NCI-H2081 (cell line): ENCODE data around the gene SPEF1.
"Not testable (repeated sequence)": the region's sequence is repeated elsewhere in the genome, so short reads cannot be mapped to it uniquely, and the experiment has no call there.

Experiments used
- DNase-seq, 2 experiments: peaks; one replicate each; lab custom pipeline; 2025; lab: John Stamatoyannopoulos, UW

The SPEF1 gene

GRCh38 chr20:3808544-3808943 is 27.3 kb upstream of the SPEF1 start:
- no peak for DNase-seq

GRCh38 chr20:3804781-3805180 is 23.5 kb upstream of the SPEF1 start:
- DNase-seq: no peak

- DNase-seq: no peak
Measured at GRCh38 chr20:3804254-3804751, 23.1 kb upstream of the SPEF1 start.

- DNase-seq: no peak
Measured at GRCh38 chr20:3803854-3804253, 22.6 kb upstream of the SPEF1 start.

- DNase-seq: no peak
Measured at GRCh38 chr20:3803289-3803688, 22.0 kb upstream of the SPEF1 start.

- no peak for DNase-seq
Measured at GRCh38 chr20:3802524-3803239, 21.4 kb upstream of the SPEF1 start.

GRCh38 chr20:3801846-3802245 is 20.6 kb upstream of the SPEF1 start:
- DNase-seq: no peak

GRCh38 chr20:3801299-3801698 is 20.1 kb upstream of the SPEF1 start:
- no peak for DNase-seq

GRCh38 chr20:3800878-3801260 is 19.6 kb upstream of the SPEF1 start:
- DNase-seq: no peak

GRCh38 chr20:3800256-3800877 is 19.1 kb upstream of the SPEF1 start:
- DNase-seq: no peak

- no peak for DNase-seq
Measured at GRCh38 chr20:3798908-3799248, 17.6 kb upstream of the SPEF1 start.

- no peak for DNase-seq
Measured at GRCh38 chr20:3798373-3798768, 17.1 kb upstream of the SPEF1 start.

- peak in 1 of 2 experiments; percentile 16 for DNase-seq
Measured at GRCh38 chr20:3797592-3798372, 16.5 kb upstream of the SPEF1 start.

- DNase-seq: no peak
Measured at GRCh38 chr20:3797226-3797545, 15.9 kb upstream of the SPEF1 start.

GRCh38 chr20:3796477-3797225 is 15.4 kb upstream of the SPEF1 start:
- DNase-seq: peak in 1 of 2 experiments; percentile 11

- DNase-seq: peak; percentile 95 to 96
Measured at GRCh38 chr20:3795511-3796468, 14.5 kb upstream of the SPEF1 start, which contains the start of gene CDC25B. Gene CDC25B, plus strand, starts transcription at chr20:3796310. Its CDS starts 222 bp downstream, at chr20:3796532.

- no peak for DNase-seq
Measured at GRCh38 chr20:3794701-3795420, 13.6 kb upstream of the SPEF1 start.

- not testable (repeated sequence) for DNase-seq
Measured at GRCh38 chr20:3794168-3794567, 12.9 kb upstream of the SPEF1 start.

GRCh38 chr20:3789201-3789600 is 8.0 kb upstream of the SPEF1 start:
- DNase-seq: not testable (repeated sequence)

- no peak for DNase-seq
Measured at GRCh38 chr20:3788685-3789155, 7.5 kb upstream of the SPEF1 start.
